Measurements from ENCODE around the gene SVEP1. TPM values are rescaled to one million over a fixed set of nuclear protein-coding genes. Genes with fewer than 3 reads are reported as not detected.
"Not testable (repeated sequence)": the region's sequence is repeated elsewhere in the genome, so short reads cannot be mapped to it uniquely, and the experiment has no call there.

Gene SVEP1
- total RNA-seq, 1 donor from 2014 or later: 89.3 TPM

DNA sequence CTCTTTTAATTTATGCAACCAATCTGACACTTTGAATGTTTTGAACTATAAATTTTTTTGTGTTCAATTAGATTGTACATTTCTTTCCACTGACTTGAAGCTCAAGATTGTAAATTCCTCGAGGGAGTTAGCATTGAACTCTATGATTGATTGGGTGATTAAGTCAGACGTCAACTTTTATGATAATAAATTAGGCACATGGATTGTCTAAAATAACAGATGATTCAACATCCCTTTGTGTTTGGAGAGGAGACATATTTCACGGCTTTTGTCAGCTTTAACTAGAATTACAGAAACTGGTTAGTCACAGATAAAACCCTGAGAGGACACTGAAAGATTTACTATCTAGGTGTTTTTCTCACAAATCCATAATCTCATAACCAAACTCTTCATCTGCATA, 209.2 kb downstream of the SVEP1 start:
- peak; percentile 25 for DNase-seq (ENCODE audit: low spot score)

DNA sequence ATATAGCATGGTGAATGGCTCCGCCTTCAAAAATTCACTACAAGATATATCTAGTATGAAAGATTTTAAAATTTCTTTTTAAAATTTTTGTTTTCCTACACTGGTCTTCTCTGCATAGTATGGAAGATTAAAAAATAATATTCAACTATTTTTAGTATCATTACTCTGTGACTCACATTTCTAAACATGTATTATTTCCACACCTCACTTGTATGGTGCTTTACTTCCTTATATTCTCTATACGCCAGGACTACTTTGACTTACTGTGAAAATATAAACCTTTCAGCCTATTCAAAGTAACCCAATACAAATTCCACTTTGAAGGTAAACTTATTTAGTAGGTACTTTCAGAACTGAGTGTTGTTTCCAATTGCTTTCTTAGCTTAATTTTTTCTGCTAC, 215.1 kb downstream of the SVEP1 start:
- no peak for DNase-seq (ENCODE audit: low spot score)

DNA sequence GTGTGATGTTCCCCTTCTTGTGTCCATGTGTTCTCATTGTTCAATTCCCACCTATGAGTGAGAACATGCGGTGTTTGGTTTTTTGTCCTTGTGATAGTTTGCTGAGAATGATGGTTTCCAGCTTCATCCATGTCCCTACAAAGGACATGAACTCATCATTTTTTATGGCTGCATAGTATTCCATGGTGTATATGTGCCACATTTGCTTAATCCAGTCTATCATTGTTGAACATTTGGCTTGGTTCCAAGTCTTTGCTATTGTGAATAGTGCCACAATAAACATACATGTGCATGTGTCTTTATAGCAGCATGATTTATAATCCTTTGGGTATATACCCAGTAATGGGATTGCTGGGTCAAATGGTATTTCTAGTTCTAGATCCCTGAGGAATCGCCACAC, 220.5 kb downstream of the SVEP1 start:
- DNase-seq (ENCODE audit: low spot score): not testable (repeated sequence)

DNA sequence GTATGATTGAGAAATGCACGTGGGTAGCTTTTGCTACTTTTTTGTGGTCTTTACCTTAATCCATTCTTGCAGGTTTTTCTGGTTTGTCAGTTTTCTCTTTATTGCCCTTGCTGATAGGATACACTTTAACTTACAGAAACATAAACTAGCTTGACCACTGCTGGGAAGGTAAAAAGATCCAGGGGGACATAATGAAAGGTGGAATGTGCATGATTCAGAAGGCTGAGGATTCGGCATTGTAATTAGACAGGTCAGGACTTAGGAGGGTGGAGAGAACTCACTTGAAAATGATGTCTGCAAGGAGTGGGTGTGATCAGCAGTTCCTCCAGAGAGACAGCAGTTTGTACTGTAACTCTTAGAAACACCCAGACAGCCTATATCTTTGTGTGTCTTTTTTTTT, 222.0 kb downstream of the SVEP1 start:
- peak; percentile 29 for DNase-seq (ENCODE audit: low spot score)

DNA sequence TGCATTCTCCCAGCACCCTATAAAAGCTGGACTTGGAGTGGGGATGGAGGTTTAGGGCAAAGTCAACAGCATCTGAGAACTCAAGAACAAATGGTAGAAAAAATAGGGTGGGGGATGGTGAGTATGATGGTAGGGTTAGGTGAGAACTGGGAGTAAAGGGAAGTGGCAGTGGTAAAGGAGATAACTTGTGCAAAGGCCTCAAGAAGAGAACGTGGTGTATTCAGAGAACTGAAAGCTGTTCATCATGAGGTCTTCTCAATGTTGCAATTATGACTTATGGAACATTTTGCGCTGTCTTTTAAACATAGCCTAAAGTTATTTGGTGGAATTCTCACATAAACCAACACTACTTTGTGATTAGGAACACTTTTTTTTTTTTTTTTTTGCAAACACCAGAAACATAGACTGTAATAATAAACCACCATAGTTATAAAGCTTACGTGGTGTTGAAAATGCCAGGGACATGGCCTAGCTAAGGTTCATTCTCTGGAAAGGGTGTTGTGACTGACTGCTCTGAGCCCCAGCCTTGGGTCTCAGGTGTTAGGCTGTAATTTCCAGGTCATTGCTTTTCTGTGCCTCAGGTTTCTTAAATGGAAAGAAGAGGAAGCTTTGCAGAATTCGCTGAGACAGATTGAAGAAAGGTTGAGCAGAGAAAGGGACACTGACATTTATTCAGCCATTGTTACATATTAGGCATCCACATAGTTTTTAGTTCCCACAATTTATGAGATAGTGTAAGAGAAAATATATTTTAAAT, 222.7 kb downstream of the SVEP1 start:
- no peak for DNase-seq (ENCODE audit: low spot score)

DNA sequence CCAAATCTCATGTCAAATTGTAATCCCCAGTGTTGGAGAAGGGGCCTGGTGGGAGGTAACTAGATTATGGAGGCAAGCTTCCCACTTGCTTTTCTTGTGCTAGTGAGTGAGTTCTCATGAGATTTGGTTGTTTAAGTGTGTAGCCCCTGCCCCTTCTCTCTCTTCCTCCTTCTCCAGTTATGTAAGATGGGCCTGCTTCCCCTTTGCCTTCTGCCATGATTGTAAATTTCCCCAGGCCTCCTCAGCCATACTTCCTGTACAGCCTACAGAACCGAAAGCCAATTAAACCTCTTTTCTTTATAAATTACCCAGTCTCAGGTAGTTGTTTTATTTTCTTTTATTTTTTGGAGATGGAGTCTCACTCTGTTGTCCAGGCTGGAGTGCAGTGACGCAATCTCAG, 223.6 kb downstream of the SVEP1 start:
- no peak for DNase-seq (ENCODE audit: low spot score)

DNA sequence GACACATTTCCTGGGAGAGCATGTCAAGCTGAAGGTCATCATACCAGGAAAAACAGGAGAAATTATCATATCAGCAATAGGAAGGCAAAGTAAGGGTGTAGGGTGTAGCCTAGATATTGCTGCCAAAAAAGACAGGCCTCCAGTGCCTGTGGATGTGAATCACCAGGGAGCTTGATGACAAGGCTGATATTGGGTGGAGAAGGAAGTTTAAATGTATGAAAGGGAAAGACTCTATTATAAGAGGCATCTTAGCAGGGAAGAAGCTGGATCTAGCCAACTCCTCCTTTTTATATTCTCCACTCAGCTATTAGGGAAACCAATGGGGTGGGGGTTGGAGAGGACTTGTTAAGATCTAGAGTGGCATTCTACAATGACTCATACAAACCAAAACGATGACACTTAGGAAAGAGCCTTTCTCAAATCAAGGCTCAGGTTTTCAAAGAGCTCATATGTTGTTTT, 228.5 kb downstream of the SVEP1 start:
- peak; percentile 90 for DNase-seq (ENCODE audit: low spot score)

DNA sequence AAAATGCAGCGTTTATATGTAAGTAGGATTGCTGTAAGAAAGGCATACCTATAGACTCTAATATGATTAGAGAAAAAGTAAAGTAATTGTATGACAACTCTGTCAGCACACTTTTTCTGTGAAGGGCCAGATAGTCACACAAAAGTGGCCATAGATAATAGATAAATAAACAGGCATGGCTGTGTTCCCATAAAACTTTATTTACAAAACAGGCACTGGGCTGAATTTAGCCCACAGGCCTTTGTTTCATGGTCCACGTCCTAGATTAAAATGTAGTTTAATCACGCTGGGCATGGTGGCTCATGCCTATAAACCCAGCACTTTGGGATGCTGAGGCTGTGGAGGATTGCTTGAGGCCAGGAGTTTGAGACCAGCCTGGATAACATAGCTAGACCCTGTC, 233.2 kb downstream of the SVEP1 start:
- DNase-seq (ENCODE audit: low spot score): no peak

DNA sequence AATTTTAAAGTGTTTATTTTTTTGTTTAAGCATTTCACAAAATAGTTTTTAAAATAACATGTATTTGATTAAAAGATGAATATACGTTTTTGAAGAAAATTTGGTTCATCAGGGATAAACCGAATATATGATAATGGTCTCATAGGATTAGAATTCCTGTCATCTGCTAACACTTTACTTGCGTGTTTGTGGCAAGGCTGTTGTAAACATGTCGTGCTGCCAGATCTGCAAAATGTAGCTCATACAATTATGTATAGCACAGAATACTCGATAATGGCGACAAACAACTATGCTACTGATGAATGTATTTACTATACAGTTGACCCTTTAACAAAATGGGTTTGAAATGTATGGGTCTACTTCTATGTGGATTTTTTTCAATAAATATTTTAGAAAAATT, 234.7 kb downstream of the SVEP1 start:
- no peak for DNase-seq (ENCODE audit: low spot score)

DNA sequence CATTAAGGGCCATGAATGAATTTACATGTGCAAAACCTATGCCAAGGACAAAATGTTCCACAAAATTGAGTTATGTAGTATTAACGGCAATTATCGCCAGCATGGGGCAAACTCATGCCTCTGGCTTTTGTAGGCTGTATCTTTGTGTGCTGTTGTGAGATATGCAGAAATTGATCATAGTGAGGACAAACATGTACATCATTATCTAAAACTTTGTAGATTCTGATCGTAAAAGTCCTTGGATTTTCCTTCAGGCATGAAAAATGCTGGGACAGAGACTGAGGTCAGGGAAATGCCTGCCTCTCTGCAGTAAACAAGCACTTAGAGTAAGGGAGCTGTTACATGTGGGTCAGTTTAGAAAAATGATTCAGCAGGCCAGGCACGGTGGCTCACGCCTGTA, 236.0 kb downstream of the SVEP1 start:
- no peak for DNase-seq (ENCODE audit: low spot score)

DNA sequence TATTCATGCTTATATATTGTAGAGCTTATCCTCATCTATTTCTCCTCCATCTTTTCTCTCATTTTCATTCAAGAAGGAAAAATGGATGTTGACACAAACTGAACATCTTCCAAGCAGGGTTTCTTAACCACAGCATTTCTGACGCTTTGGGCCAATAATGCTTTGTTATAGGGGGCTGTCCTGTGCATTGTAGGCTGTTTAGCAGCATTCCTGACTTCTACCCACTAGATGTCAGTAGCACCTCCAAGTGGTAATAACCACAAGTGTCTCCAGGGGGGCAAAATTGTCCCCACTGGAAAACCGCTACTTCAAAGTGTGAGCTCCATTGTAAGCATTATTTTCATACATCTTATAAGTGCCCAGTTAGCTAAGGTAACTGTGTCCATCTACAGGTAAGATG, 239.2 kb downstream of the SVEP1 start:
- DNase-seq (ENCODE audit: low spot score): no peak

DNA sequence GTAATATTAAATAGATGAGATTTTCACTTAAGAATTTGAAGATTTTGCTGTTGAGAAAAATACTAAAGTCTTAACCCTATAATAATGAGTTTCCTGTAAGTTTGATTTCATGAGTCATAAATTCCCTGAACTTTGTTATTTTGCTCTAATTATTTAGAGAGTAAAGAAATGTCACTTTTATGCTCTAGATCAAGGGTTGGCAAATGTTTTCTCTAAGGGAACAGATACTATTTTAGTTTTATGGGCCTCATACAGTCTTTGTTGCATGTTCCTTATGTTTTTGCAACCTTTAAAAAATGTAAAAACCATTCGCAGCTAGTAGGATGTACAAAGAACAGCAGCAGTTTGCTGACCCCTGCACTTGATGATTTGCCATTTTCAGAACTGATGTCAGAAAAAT, 241.4 kb downstream of the SVEP1 start:
- DNase-seq (ENCODE audit: low spot score): no peak

DNA sequence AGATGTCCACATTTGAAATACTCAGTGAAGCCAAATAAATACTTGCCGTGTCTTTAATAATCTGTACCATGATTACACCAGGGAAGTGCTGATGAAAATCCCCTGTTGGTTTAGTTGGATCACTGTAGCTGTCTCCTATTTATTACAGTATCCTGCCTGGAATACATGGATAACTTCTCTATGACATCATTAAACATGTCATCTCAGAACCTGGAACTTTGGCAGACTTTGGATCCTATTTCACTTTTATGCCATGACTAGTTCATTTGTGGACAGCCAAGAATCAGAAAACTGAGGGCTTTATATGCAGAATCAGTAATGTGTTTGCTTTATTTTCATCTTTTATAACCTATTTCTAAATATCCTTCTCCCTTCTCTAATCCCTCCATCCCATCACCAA, 241.8 kb downstream of the SVEP1 start, which contains the start of gene TXNDC8:
TSS of gene TXNDC8 (minus strand) at position 137 of the 400 bp plus-strand sequence.
- DNase-seq (ENCODE audit: low spot score): no peak

DNA sequence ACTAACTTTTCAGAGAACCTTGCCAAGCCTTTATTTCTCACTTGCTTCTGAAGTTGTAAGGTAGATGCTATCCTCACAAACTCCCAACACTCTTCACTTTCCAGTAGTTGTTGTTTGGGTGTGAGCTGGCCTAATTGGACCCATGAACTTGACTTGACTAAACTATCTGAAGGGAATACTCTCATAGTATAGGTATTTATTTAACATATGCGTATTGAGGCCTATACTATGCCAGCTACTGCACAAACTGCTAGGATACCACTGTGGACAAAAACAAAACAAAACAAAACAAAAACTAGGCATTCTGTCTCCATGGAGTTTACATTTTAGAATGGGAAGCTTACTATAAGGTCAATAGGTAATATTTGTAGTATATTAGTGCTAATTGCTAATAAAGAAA, 243.2 kb downstream of the SVEP1 start:
- DNase-seq (ENCODE audit: low spot score): no peak

DNA sequence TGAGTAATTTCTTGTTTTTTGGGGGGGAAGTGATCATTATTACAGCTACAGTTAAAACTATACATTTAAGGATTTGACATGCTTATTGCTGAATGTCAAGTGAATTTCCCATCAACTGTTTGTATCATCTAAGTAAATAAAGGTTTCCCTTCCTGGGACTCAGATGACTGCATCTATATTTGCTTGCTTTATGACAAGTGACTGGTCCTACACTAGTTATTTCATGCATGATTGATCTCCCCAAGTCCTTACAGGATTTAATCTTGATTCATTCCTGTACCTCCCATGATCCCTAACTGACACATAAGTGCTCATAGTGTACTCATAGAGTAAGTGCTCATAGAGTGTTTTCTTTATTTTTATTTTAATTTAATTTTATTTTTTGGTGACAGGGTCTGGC, 244.7 kb downstream of the SVEP1 start:
- no peak for DNase-seq (ENCODE audit: low spot score)

DNA sequence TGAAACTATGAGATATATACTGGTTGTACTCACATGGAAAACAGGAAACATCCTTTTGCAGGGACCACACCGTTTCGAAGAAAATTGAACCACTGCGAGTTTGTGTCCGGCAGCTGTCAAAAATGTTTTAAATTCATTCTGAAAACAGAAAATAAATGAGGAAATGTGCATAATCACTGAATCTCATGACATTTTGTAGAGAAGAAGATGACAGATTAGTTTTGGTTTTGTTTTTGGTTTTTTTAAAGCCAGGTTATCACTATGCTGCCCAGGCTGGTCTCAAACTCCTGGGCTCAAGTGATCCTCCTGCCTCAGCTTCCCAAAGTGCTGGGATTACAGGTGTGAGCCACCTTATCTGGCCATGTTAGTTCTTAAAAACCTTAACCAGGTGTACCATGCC, 245.4 kb downstream of the SVEP1 start:
- DNase-seq (ENCODE audit: low spot score): no peak

DNA sequence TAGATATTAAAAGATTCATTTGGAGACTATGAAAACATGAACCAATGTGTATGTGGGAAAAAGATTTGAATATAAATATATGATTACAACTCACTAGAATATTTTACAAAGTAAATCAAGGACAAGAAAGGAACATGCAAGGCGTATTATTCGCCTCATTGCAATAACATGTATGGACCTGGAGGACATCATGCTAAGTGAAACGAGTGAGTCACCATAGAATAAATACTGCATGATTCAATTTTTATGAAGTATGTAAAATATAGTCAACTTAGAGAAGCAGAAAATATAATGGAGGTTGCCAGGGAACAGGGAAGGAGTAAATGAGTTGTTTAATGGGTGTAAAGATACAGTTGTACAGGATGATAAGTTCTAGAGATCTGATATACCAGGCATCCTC, 246.8 kb downstream of the SVEP1 start:
- no peak for DNase-seq (ENCODE audit: low spot score)

DNA sequence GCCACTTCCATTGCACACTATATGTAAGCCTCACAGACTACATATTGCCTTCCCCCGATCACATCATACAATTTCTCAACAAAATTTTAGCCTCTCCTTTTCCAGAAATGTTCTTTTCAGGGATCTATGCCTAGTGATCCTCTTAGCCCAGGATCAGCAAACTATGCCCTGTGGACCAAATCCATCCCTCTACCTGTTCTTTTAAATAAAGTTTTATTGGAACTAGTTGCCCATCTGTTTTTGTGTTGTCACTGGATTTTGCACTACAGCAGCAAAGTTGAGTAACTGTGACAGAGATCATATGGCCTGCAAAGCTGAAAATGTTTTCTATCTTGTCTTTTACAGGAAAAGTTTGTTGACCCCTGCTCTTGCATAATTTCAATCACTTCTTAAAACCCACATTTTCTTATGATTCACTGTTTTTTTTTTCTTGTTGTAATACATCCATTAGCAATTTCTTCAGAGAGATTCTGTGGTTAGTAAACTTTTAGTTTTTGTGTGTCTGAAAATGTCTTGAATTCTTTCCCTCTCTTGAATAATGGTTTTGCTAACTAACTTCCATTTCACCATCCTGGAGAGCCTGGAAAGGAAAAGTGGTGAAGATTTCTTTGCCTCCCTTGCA, 248.9 kb downstream of the SVEP1 start:
- no peak for DNase-seq (ENCODE audit: low spot score)

DNA sequence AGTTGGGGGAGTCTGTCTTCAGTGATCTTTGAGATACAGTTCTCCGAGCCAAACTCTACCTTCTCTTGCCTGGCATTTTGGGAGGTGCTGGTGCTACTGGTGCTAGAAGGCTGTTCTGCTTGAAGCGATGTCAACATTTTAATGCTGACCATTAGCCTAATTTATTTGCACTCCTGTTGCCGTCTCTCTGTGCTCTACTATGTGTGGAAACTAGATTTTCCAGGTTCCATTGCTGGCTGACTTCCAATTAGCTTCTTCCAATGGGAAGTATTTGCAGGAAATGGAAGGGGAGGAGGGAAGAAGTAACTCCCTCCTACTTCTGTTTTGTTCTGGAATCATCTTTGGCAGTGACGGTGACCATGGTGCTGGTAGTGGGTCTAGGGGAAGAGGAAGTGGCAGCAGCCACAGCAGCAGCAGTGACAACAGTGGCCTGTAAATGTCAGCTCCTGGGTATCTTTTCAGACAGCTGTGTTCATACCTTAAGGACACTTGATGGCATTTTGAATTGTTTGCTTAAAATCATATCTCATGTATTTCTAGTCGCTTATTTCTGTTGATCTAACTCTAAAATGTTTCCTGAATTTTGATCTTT, 249.8 kb downstream of the SVEP1 start:
- no peak for DNase-seq (ENCODE audit: low spot score)

DNA sequence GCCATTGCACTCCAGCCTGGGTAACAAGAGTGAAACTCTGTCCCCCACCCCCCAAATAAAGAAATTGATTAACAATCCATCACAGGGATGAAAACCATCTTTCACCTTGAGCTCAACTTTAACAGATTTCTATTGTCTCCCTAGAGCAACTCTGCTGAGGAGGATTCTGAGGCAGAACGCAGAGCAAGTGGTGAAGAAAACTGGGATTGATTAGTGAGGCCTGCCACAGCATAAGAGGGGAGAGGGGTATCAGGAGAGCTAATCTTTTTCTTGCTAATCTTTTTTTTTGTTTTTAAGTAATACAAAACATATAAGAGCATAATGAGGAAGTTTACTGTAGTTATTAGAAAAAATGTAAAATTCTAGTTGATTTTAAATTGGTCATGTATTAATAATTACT, 250.8 kb downstream of the SVEP1 start:
- no peak for DNase-seq (ENCODE audit: low spot score)

DNA sequence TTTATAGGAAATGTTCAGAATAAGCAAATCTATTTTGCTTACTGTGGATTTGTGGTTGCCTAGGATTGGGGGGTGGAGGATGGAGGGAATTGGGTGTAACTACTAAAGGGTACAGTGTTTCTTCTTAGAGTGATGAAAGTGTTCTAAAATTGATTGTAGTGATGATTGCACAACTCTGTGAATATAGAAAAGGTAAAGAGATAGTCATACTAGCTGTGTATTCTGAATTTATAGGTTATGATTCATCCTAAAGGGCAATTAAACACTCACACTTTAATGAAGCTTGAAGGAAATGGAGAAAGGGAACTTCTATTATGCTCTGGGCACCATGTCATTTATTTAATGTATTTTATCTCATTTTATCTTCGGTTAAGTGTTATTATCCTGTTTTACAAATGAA, 251.8 kb downstream of the SVEP1 start:
- no peak for DNase-seq (ENCODE audit: low spot score)

DNA sequence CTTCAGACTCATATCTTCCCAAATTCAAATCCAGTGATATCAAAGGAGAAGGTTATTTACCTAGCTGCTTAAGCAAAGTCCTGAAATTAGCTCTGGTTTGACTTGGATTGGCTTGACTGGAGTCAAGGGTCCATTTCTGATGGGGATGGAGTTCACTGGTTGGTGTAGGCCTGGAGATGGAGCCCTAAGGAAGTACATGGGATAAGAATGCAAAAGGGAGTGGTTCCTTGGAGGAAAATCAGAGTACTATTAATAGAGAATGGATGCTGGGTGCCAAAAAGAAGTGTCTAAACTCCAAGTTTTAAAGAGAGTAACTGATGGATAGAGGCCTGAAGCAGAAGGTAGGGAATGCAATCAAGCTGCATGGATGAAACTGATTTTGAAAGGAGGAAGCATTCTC, 255.7 kb downstream of the SVEP1 start:
- DNase-seq (ENCODE audit: low spot score): no peak
